ES-I3 (cell line): ENCODE data around the gene RAPGEF1.

ENCODE experiments used
- H3K36me3 ChIP-seq: 2 replicates; pipeline ENCODE4 v1.6.1; 2013; ENCODE audit warnings: mild to moderate bottlenecking, low read length, control low read depth, moderate library complexity; ENCODE audit not compliant: insufficient read depth
- H3K4me1 ChIP-seq: 2 replicates; pipeline ENCODE4 v1.6.1; 2013; ENCODE audit warnings: mild to moderate bottlenecking, control low read depth, low read length; ENCODE audit not compliant: insufficient read depth
- H3K9ac ChIP-seq: 2 replicates; pipeline ENCODE4 v1.6.1; 2013; ENCODE audit warnings: low read depth, mild to moderate bottlenecking, low read length, moderate library complexity
- H3K9me3 ChIP-seq: 2 replicates; pipeline ENCODE4 v1.6.1; 2013; ENCODE audit warnings: mild to moderate bottlenecking, low read length, moderate library complexity; ENCODE audit not compliant: control insufficient read depth, insufficient read depth

The RAPGEF1 gene

GRCh38 chr9:131618071-131618479 is 121.8 kb downstream of the RAPGEF1 start:
- no peaks in the 10 kb centered on the region for H3K9me3 ChIP-seq
- H3K4me1 ChIP-seq = no peaks in the 10 kb centered on the region
- H3K9ac ChIP-seq = no peak overlapping the region
- H3K36me3 ChIP-seq = peaks cover 33% of the 10 kb centered on the region

DNA sequence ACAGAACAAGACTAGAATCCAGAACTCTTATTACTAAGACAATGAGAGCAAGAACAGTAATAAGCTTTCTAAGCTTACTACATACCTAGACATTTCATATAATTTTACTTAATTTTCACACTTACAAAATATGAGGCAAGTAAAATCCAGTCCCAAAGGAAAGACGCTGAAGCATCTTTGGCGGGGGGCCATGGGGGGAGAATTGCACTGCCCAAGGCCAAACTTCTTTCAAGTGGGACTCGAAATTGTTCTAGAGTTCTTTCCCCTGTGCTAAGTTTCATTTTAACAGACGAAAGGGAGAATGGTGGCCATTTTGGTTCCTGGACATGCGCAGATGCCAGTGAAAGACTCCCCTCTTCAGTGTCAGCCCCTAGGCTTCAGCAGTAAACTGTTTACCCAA is 122.3 kb downstream of the RAPGEF1 start:
- Histone ChIP-seq H3K4me1 (no peaks in the 10 kb centered on the region), H3K9ac (no peak overlapping the region), H3K36me3 (peaks cover 31% of the 10 kb centered on the region)

DNA sequence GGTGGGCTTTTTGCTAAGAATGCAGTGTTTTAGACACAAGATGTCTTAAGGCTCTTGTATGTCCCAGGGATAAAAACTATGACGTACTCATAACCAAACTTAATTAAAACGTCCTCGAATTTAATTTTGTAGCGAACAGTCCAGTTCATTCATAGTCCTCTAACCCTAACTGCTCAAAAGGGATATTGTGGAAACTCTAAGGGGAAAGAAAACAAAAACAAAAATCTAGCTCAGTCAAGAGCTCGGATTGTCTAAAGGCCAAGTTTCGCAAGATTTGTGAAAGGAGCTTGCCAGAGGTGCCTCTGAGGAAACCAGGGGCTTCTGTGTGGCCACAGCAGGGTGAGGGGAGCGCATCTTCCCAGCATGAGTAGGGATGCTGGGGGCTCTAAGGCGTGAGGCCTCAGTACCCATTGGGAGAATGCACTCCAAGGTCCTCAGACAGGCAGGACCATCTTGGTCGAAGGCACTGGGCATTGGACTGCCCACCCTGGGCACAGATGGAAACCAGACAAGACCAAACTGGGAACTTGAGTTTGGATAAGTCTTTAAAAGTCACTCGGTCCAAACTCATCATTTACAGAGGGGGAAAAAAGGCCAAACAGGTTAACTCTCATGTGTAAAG is 122.8 kb downstream of the RAPGEF1 start:
- Histone ChIP-seq H3K36me3 (peaks cover 26% of the 10 kb centered on the region), H3K9me3 (no peaks in the 10 kb centered on the region), H3K9ac (no peak overlapping the region), H3K4me1 (no peaks in the 10 kb centered on the region)

More for the DNA sequence above, 122.3 kb downstream of the RAPGEF1 start:
- no peaks in the 10 kb centered on the region for H3K9me3 ChIP-seq

DNA sequence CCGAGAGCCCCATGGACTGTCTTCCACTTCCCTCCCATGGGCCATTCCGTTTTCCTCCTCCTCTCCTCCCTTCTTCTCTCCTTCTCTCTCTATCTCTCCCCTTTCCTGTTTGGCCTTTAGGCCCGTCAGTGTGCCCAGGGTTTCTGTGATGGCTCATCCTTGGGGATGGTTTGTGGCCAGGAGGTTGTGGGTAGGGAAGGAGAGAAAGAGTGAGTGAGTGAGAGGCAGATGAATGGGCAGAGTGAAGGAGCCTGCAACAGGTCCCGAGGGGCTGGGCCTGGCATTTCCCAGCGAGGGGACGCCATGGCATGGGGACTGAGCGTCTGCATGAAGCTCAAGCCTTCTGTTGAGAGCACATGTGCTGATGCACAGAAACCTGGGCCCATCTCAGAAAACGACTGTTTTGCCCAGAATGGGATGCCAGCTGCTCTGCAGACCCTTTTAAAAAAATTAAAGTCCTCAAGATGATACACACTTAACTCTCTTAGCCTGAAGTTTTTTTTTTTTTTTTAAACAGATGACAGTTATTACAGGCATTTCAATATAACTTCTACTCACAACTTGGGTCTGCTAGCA is 125.4 kb downstream of the RAPGEF1 start:
- peaks cover 13% of the 10 kb centered on the region for H3K36me3 ChIP-seq
- peaks cover 10% of the 10 kb centered on the region for H3K4me1 ChIP-seq
- no peak overlapping the region for H3K9ac ChIP-seq
- H3K9me3 ChIP-seq = no peaks in the 10 kb centered on the region

GRCh38 chr9:131613921-131614320 is 126.0 kb downstream of the RAPGEF1 start:
- Histone ChIP-seq H3K4me1 (peaks cover 15% of the 10 kb centered on the region), H3K9me3 (no peaks in the 10 kb centered on the region), H3K9ac (no peak overlapping the region), H3K36me3 (peaks cover 11% of the 10 kb centered on the region)

DNA sequence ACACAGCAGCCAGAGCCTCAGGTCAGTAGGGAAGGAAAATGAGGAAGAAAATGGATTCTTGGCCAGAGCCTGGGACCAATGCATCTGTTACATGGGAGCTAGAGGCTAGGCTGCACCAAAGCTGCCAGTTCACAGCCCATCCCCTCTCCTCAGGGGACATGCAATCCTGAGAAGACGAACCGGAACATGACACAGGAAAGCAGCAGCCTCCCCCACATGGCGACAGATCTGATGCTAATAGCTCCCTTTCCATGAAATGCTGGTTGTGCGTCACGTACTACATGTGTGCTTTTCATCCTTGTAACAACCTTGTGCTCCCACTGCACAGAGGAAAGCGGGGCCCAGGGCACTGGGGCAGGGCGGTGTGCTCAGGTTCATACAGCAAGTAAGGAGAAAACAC is 127.0 kb downstream of the RAPGEF1 start:
- Histone ChIP-seq H3K36me3 (peaks cover 10% of the 10 kb centered on the region), H3K9me3 (no peaks in the 10 kb centered on the region), H3K4me1 (peaks cover 25% of the 10 kb centered on the region), H3K9ac (no peak overlapping the region)

GRCh38 chr9:131611586-131612315 is 128.1 kb downstream of the RAPGEF1 start:
- Histone ChIP-seq H3K9me3 (no peaks in the 10 kb centered on the region), H3K4me1 (peaks cover 32% of the 10 kb centered on the region), H3K36me3 (peaks cover 7% of the 10 kb centered on the region), H3K9ac (no peak overlapping the region)

- no peak overlapping the region for H3K9ac ChIP-seq
- peaks cover 2% of the 10 kb centered on the region; the same call in 1 of the 2 replicates for H3K36me3 ChIP-seq
- peaks cover 32% of the 10 kb centered on the region for H3K4me1 ChIP-seq
- H3K9me3 ChIP-seq = no peaks in the 10 kb centered on the region
These were observed 129.6 kb downstream of the RAPGEF1 start for GRCh38 chr9:131610231-131610761.

GRCh38 chr9:131609099-131609830 is 130.6 kb downstream of the RAPGEF1 start:
- Histone ChIP-seq H3K9me3 (no peaks in the 10 kb centered on the region), H3K36me3 (peaks cover 2% of the 10 kb centered on the region; the same call in 1 of the 2 replicates), H3K9ac (no peak overlapping the region; the same call in 1 of the 2 replicates), H3K4me1 (peaks cover 32% of the 10 kb centered on the region)

DNA sequence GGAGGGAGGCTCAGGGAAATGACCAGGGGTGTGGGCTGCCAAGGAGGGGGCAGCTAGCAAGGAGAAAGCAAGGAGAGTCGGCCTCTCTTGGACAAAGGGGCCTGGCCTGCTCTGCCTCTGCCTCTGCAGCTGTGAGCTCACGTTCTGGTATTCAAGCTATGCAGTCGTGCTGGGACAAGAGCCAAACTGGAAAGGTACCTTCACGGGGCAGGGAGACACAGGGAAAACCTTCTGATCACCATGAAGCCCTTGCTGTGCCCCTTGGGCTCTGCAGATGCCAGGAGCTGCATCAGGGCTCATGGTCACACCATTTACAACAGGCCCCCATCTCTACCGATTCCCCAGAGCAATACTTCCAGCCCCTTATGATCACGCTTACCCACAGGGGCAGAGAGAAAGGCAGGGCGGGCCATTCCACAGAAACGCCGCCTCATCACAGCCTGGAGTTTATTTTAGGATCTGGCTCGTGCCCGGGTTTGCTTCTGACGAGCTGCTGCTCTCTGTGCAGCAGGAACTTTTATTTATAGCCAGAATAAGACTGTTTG is 131.3 kb downstream of the RAPGEF1 start:
- peaks cover 32% of the 10 kb centered on the region for H3K4me1 ChIP-seq
- no peak overlapping the region for H3K9ac ChIP-seq
- H3K9me3 ChIP-seq = no peaks in the 10 kb centered on the region
- H3K36me3 ChIP-seq = peaks cover 2% of the 10 kb centered on the region; the same call in 1 of the 2 replicates

- H3K9ac ChIP-seq = no peak overlapping the region
- peaks cover 32% of the 10 kb centered on the region for H3K4me1 ChIP-seq
- H3K9me3 ChIP-seq = no peaks in the 10 kb centered on the region
- H3K36me3 ChIP-seq = peaks cover 2% of the 10 kb centered on the region; the same call in 1 of the 2 replicates
These were observed 132.3 kb downstream of the RAPGEF1 start for GRCh38 chr9:131607591-131607990.

DNA sequence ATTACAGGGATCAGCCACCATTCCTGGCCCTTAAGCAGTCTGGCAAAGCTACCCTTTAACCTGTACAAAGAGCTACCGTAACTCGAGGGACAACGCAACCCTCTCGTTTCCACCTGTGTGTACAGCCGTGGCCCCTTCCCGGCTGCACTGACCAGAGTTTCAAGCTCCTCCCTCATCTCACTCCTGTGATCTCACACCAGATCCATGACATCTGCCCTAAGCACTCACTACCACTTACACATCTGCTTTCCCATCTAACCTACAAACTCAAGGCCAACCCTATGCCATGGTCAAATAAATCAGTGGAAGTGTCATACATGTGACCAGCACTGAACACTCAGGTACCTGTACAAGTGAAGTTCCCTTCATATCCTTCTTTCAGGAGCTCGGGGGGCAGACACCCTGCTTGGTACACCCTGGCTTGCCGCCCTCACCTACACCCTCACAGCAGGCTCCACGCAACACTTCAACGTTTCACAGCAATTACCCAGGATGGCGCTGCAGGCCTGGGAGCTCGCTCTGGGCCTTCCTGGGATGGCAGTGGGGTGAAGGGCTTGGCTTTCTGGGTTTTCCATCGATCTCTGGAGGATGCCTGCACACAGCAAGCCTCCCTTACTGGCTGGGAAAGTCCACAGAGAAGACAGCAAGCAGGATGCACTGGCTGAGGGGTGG is 132.8 kb downstream of the RAPGEF1 start:
- H3K4me1 ChIP-seq = peaks cover 32% of the 10 kb centered on the region
- H3K36me3 ChIP-seq = peaks cover 2% of the 10 kb centered on the region; the same call in 1 of the 2 replicates

GRCh38 chr9:131605770-131606590 is 133.9 kb downstream of the RAPGEF1 start:
- Histone ChIP-seq H3K9me3 (no peaks in the 10 kb centered on the region), H3K4me1 (peaks cover 32% of the 10 kb centered on the region), H3K36me3 (peaks cover 1% of the 10 kb centered on the region; the same call in 1 of the 2 replicates), H3K9ac (no peak overlapping the region)

More for the DNA sequence above, 132.8 kb downstream of the RAPGEF1 start:
- Histone ChIP-seq H3K9me3 (no peaks in the 10 kb centered on the region), H3K9ac (no peak overlapping the region)
